AG04450 (cell line): ENCODE results near the gene NPTX1. TPM values are rescaled to one million over a fixed set of nuclear protein-coding genes. Genes with fewer than 3 reads are reported as not detected.

Experiments used
- CTCF ChIA-PET: fragments of 300-600, 350-600 bp; formaldehyde crosslinking; extraction: SDS; loops from one replicate; lab custom pipeline; 2022; ENCODE audit warnings: antibody characterized with exemption, inconsistent platforms; lab: Charles Lee
- POLR2A ChIA-PET: fragments of 350-600 bp; formaldehyde crosslinking; extraction: SDS; loops from one replicate; lab custom pipeline; 2021; ENCODE audit warnings: antibody characterized with exemption, inconsistent platforms; lab: Yijun Ruan, JAX
- DNase-seq: peaks from one replicate; pipeline ENCODE4 v3.0.0-alpha.2; 2011; ENCODE audit warnings: low read depth, low spot score
- H3K27ac ChIP-seq: one replicate; pipeline ENCODE4 v1.5.1; 2012; ENCODE audit warnings: low read depth, low read length, control low read depth
- H3K27me3 ChIP-seq: one replicate; pipeline ENCODE4 v1.6.0; 2012; ENCODE audit warnings: low read length; ENCODE audit not compliant: control insufficient read depth, insufficient read depth
- H3K4me3 ChIP-seq: 2 replicates; pipeline ENCODE4 v1.5.1; 2011; ENCODE audit warnings: mild to moderate bottlenecking, low read depth, low read length, control low read depth
- H3K9me3 ChIP-seq: 2 replicates; pipeline ENCODE4 v1.5.1; 2012; ENCODE audit warnings: low read length; ENCODE audit not compliant: control insufficient read depth, insufficient read depth
- polyA plus RNA-seq: library from polyadenylated mRNA; depleted of rRNA; stranded (reverse); fragments of >200 nt; gene quantifications from 2 replicates; pipeline ENCODE4 v1.2.3, GENCODE V29; 2011
- TF ChIP-seq, protein P1 (sequence below): IDR thresholded peaks from 2 replicates; pipeline ENCODE4 v1.5.1; 2011; ENCODE audit warnings: low read depth, low read length, control low read depth, inconsistent platforms

Gene NPTX1
- polyA plus RNA-seq, 1 experiment: 6.5 TPM

DNA sequence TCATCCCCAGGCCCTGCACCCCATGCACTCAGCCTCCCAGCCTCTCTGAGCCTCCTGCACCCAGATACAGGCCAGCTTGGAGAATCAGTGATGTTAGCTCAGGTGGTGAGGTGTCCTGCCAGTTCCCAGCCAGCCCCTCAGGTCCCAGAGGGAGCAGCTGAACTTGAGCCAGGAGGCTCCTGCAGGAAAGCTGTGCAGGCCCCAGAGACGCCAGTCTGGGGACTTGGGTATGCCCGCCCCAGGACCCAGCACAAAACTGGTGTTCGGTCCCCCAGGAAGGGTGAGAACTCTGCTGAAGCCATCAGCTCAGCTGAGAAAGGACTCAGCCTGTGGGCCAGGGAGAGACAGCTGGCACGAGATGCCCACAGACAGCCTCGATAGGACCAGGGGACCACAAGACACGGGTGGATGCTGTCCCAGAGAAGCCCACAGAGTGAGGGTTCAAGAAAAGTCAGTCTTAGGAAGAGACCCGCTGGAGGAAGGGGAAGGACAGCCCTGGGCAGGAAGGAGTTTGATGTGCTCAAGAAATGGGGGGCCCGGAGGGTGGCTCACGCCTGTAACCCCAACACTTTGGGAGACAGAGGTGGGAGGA is 50.5 kb downstream of the NPTX1 start:
- Histone ChIP-seq H3K4me3 (no peak overlapping the region), H3K27ac (no peak overlapping the region), H3K27me3 (no peaks in the 10 kb centered on the region), H3K9me3 (no peaks in the 10 kb centered on the region; the same call in 1 of the 2 replicates)
- POLR2A ChIA-PET: interaction anchor here (1.0 kb wide), 1 partner anchor 8 kb away, joined by 3 read pairs; no protein-coding TSS in a partner anchor
- CTCF ChIA-PET: interaction anchor here (4.0 kb wide), 1 partner anchor 149 kb away, joined by 28 read pairs; no protein-coding TSS in a partner anchor
- TF ChIP-seq, protein P1, sequence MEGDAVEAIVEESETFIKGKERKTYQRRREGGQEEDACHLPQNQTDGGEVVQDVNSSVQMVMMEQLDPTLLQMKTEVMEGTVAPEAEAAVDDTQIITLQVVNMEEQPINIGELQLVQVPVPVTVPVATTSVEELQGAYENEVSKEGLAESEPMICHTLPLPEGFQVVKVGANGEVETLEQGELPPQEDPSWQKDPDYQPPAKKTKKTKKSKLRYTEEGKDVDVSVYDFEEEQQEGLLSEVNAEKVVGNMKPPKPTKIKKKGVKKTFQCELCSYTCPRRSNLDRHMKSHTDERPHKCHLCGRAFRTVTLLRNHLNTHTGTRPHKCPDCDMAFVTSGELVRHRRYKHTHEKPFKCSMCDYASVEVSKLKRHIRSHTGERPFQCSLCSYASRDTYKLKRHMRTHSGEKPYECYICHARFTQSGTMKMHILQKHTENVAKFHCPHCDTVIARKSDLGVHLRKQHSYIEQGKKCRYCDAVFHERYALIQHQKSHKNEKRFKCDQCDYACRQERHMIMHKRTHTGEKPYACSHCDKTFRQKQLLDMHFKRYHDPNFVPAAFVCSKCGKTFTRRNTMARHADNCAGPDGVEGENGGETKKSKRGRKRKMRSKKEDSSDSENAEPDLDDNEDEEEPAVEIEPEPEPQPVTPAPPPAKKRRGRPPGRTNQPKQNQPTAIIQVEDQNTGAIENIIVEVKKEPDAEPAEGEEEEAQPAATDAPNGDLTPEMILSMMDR: no peak
- no peak for DNase-seq

DNA sequence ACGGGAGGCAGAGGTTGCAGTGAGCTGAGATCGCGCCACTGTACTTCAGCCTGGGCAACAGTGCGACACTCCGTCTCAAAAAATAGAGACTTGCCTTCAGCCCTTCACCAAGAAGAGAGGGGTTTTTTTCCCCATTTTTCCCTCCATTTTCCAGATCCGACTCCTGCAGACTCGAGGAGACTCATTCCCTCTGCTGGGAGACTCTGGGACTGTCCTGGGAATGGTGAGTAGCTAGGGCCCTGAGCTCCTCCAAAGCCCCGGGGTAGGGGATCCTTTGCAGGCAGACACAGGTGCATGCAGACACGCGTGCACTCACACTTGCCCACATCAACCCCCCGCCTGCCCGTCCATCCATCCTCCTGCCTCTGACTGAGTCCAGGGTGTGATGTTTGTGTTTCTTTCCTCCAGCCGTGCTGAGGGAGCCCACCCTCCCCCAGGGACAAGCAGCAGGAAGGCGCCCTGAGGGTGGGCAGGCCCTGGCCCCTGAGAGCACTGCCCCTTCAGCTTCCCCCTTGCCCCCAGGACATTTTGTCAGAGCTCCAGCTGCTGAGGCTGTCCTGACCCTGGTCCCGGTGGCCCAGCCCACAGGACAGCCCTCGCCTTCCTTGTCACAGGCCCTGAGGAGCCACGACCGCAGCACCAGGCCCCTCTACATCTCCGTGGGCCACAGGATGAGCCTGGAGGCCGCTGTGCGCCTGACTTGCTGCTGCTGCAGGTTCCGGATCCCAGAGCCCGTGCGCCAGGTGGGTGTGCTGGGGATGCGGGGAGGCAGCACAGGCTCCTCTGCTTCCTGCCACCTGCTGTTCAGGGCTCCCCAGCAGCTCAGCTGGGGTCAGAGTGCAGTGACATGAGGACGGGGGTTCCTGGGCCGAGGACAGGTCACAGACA is 51.3 kb downstream of the NPTX1 start:
- no peak overlapping the region for H3K27ac ChIP-seq
- no peaks in the 10 kb centered on the region; the same call in 1 of the 2 replicates for H3K9me3 ChIP-seq
- CTCF ChIA-PET: interaction anchor here (0.6 to 4.0 kb wide), 3 partner anchors 143 to 202 kb away, joined by 3 to 28 read pairs (median 3); no protein-coding TSS in a partner anchor
- H3K4me3 ChIP-seq: no peak overlapping the region
- no peak for DNase-seq
- no peaks in the 10 kb centered on the region for H3K27me3 ChIP-seq
- POLR2A ChIA-PET: interaction anchor here (1.0 kb wide), 1 partner anchor 7 kb away, joined by 3 read pairs; no protein-coding TSS in a partner anchor
- TF ChIP-seq, protein P1: no peak

DNA sequence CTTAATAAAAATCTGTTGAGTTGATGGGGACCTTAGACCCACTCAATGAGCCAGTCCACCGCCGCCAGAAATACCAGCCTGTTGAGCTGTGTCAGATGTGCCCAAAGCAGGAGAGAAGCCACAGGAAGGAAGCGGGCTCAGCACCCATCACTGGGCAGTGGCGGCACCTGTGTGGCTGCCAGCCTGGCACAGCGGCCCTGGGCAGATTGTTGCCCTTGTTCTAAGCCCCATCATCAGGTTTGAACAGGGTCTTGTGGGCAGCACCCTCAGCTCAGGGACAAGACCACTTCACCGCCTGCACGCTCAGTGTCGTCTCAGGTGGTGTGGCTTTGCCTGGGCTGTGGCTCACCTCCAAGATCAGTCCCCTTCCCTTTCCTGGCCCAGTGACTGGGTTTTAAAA is 52.1 kb downstream of the NPTX1 start:
- CTCF ChIA-PET: interaction anchor here (1.0 to 4.0 kb wide), 2 partner anchors 144 to 150 kb away, joined by 3 to 28 read pairs; no protein-coding TSS in a partner anchor
- Histone ChIP-seq H3K27ac (no peak overlapping the region), H3K27me3 (no peaks in the 10 kb centered on the region), H3K4me3 (no peak overlapping the region), H3K9me3 (no peaks in the 10 kb centered on the region; the same call in 1 of the 2 replicates)
- TF ChIP-seq, protein P1: no peak
- POLR2A ChIA-PET: no interaction called here
- DNase-seq: no peak

DNA sequence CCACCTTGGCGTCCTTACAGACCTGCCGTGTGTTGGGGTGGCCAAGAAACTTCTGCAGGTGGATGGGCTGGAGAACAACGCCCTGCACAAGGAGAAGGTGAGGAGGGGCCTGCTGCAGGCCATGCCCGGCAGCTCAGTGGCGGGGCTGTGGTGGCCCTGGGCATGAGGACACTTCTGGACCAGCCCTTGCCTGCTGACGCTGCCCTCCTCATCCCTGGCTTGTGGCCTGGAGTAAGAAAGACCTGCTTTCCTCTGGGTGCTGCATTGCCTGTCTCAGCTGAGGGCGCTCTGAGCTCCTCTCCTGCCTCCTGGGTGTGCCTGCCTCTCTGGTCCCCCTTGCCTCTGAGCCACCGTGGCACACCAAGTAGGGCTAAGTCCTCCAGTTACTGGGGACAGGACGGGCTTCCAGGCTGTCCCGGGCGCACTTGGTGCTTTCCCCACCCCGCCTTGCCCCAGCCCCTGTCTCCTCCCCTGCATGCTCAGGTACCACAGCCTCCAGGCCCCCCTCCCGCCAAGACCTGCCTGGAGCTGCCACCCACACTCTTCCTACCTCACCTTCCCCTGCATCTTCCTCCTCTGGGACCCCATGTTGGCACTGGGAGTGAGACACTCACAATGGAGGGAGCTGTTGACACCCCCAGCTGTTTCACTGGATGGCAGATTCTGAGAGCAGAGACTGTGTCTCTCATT is 52.7 kb downstream of the NPTX1 start:
- TF ChIP-seq, protein P1: no peak
- H3K4me3 ChIP-seq: no peak overlapping the region
- H3K27me3 ChIP-seq: no peaks in the 10 kb centered on the region
- CTCF ChIA-PET: interaction anchor here (4.0 kb wide), 1 partner anchor 151 kb away, joined by 28 read pairs; no protein-coding TSS in a partner anchor
- H3K27ac ChIP-seq: no peak overlapping the region
- POLR2A ChIA-PET: no interaction called here
- H3K9me3 ChIP-seq: no peaks in the 10 kb centered on the region; the same call in 1 of the 2 replicates
- DNase-seq: no peak
